SK-N-SH (cell line): ENCODE results near the gene RIT1.

Experiments
- CTCF ChIP-seq: fragments of 200-600 bp; sonication (generic); IDR thresholded peaks from 2 replicates; pipeline ENCODE4 v1.6.1; 2017; ENCODE audit warnings: antibody characterized with exemption, mild to moderate bottlenecking, moderate library complexity
- EZH2phosphoT487 ChIP-seq: fragments of 200-600 bp; sonication (generic); IDR thresholded peaks from 2 replicates; pipeline ENCODE4 v1.6.1; 2017; ENCODE audit warnings: low read depth, mixed run types, mild to moderate bottlenecking, antibody characterized with exemption, moderate library complexity, borderline replicate concordance
- FOXM1 ChIP-seq: IDR thresholded peaks from 2 replicates; pipeline ENCODE4 v1.4.0; 2012; ENCODE audit warnings: low read depth, mild to moderate bottlenecking
- JUND ChIP-seq: IDR thresholded peaks from 2 replicates; pipeline ENCODE4 v1.4.0; 2012
- PBX3 ChIP-seq: IDR thresholded peaks from 2 replicates; pipeline ENCODE4; 2012
- SMC3 ChIP-seq: IDR thresholded peaks from 2 replicates; pipeline ENCODE4 v1.6.1; 2012; ENCODE audit warnings: low read depth, low read length, improper control_type of control experiment
- TAF1 ChIP-seq: IDR thresholded peaks from 2 replicates; pipeline ENCODE4 v1.6.1; 2012; ENCODE audit warnings: low read depth, mild to moderate bottlenecking, low read length, moderate library complexity, borderline replicate concordance
- TEAD4 ChIP-seq: IDR thresholded peaks from 2 replicates; pipeline ENCODE4 v1.4.0; 2012; ENCODE audit warnings: mild to moderate bottlenecking, borderline replicate concordance; ENCODE audit not compliant: insufficient read depth

- no peak for TF ChIP-seq PBX3
- TF ChIP-seq FOXM1 = no peak
- TF ChIP-seq CTCF = no peak
- TF ChIP-seq JUND = no peak
- TF ChIP-seq TEAD4 = no peak
- no peak for TF ChIP-seq TAF1
- no peak for TF ChIP-seq SMC3
- no peak for TF ChIP-seq EZH2phosphoT487
These were observed 13.4 kb downstream of the RIT1 start for GRCh38 chr1:155897746-155898145.
